Transverse colon (tissue), 4 donors: ENCODE results near the gene NXPH4. TPM values are rescaled to one million over a fixed set of nuclear protein-coding genes. Genes with fewer than 3 reads are reported as not detected.
A peak's percentile ranks its signal among the peaks of the same experiment; 100 is the strongest.

Source experiments
- DNase-seq: peaks from one replicate; pipeline ENCODE4 v3.0.0-alpha.2; 2019
- H3K27ac ChIP-seq, 4 donors: fragments of 200-600 bp; sonication (generic); 2 replicates each; pipeline ENCODE4 v1.5.1; 2016 to 2018; ENCODE audit warnings: inconsistent platforms in 4 of 4
- H3K27me3 ChIP-seq: fragments of 200-600 bp; sonication (generic); 2 replicates; pipeline ENCODE4 v1.5.1; 2017; ENCODE audit warnings: inconsistent platforms
- H3K36me3 ChIP-seq, 4 donors: fragments of 200-600 bp; sonication (generic); 2 replicates each; pipeline ENCODE4 v1.5.1; 2017 to 2019; ENCODE audit warnings: inconsistent platforms in 4 of 4
- H3K4me1 ChIP-seq, 4 donors: fragments of 200-600 bp; sonication (generic); 2 replicates each; pipeline ENCODE4 v1.5.1; 2017 to 2020; ENCODE audit warnings: inconsistent platforms in 4 of 4
- H3K4me3 ChIP-seq, 4 donors: fragments of 200-600 bp; sonication (generic); 1 replicate in 1 of 4; 2 replicates in 3 of 4; pipeline versions ENCODE4 v1.5.1 to v1.6.1; 2017 to 2019; ENCODE audit warnings: inconsistent platforms in 4 of 4
- H3K9me3 ChIP-seq, 2 donors: fragments of 200-600 bp; sonication (generic); 2 replicates each; pipeline ENCODE4 v1.5.1; 2017 to 2019; ENCODE audit warnings: inconsistent platforms in 2 of 2
- EP300 ChIP-seq: sonication (generic); formaldehyde crosslinking; IDR thresholded peaks from one replicate; pipeline ENCODE4 v1.6.1; 2017; ENCODE audit warnings: antibody characterized with exemption, low read depth
- POLR2A ChIP-seq: fragments of 450-650 bp; IDR thresholded peaks from one replicate; pipeline ENCODE4 v1.6.1; 2016; ENCODE audit warnings: antibody characterized with exemption, mild to moderate bottlenecking, moderate library complexity
- POLR2AphosphoS5 ChIP-seq, 3 donors: sonication (generic); formaldehyde crosslinking; IDR thresholded peaks; one replicate each; pipeline ENCODE4 v1.6.1; 2016; ENCODE audit warnings: antibody characterized with exemption in 3 of 3
- WGBS, 2 donors: methylation state at CpG; one replicate each; pipeline ENCODE4 v1.1.5; 2018; ENCODE audit warnings: low coverage in 1 of 2; 5-methylcytosine and 5-hydroxymethylcytosine counted together
- in situ Hi-C, 4 donors: fragments of 200-750 bp; cut with MboI; loops; one replicate each; pipeline versions ENCODE4 v1.15.0 to v1.15.1; 2017; ENCODE audit warnings: low sequenced_read_pairs in 3 of 4, low pct_ligation_motif_present in 1 of 4, low pct_unique_long_range_greater_than_20kb in 1 of 4
- intact Hi-C: fragments of 100-400 bp; cut with DNase I; formaldehyde crosslinking; loops from one replicate; pipeline ENCODE4 v1.15.1; 2023; ENCODE audit warnings: low total_unique reads
- total RNA-seq, 4 donors: library from RNA; depleted of rRNA; stranded (reverse); fragments of >200 nt; gene quantifications; one replicate each; pipeline ENCODE4 v1.1.0, GENCODE V29; 2016
- TF ChIP-seq, protein P1 (sequence below), 5 experiments: fragments of 200-600 bp in 3 of 5; fragments of 450-650 bp in 2 of 5; sonication (generic) in 3 of 5; IDR thresholded peaks; 1 replicate in 2 of 5; 2 replicates in 3 of 5; pipeline ENCODE4 v1.5.1; 2016 to 2017; ENCODE audit warnings: antibody characterized with exemption in 5 of 5, inconsistent platforms in 3 of 5, mild to moderate bottlenecking in 2 of 5, moderate library complexity in 1 of 5

Gene NXPH4
- total RNA-seq, 4 donors from 2014 or later, result not detected

DNA sequence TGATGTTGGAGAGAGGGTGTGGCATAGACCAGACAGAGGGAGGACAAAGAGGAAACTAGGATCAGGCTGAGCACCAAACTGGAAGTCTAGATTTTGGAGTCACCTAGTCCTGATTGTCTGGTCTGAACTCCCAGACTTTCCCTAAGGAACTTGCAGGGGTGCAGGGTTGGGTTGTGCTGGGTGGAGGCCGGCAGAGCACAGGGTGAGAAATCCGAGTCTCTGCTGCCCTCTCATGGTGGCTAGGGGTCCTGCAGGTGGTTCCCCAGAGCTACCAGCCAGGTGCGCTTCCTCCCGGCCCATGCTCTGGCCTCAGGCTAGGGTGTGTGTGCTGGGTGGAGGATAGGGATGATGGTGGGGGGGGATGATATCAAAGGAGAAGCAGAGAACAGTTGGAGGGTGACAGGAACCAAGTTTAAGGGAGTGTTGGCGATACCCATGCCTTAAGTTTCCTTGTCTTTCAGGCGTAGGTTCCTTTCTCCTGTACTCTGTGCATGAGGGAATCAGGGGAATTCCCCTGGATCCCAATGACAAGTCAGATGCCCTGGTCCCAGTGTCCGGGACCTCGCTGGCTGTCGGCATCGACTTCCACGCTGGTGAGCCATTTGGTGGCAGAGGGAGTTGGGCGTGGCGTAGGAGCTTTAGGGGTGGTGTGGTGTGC lies 33.5 kb upstream of the NXPH4 start:
- H3K36me3 ChIP-seq, result peaks cover 0 to 31% (median 15%) of the 10 kb centered on the region in 4 donors
- 52% methylated on average over 13 of the region's 13 CpGs; no CpG with 5 or more reads in 1 of the 2 donors for WGBS, 2 donors
- no peaks in the 10 kb centered on the region for H3K9me3 ChIP-seq
- in situ Hi-C loops (loop anchor here in 3 of 4 donors (5.0 to 25.0 kb wide), 2 partner anchors 61 to 421 kb away; partner anchors contain the start of genes HSD17B6 (in 1 of the 3) and PRIM1 (in 1 of the 3)), intact Hi-C loops (loop anchor here (2.0 to 10.0 kb wide), 3 partner anchors 58 to 178 kb away; partner anchors contain the start of gene ZBTB39)
- H3K4me1 ChIP-seq, result no peaks in the 10 kb centered on the region
- peak; percentile 86 for DNase-seq
- H3K27ac ChIP-seq, result no peak overlapping the region
- no peaks in the 10 kb centered on the region for H3K27me3 ChIP-seq
- H3K4me3 ChIP-seq, result no peak overlapping the region
- TF ChIP-seq, protein P1, sequence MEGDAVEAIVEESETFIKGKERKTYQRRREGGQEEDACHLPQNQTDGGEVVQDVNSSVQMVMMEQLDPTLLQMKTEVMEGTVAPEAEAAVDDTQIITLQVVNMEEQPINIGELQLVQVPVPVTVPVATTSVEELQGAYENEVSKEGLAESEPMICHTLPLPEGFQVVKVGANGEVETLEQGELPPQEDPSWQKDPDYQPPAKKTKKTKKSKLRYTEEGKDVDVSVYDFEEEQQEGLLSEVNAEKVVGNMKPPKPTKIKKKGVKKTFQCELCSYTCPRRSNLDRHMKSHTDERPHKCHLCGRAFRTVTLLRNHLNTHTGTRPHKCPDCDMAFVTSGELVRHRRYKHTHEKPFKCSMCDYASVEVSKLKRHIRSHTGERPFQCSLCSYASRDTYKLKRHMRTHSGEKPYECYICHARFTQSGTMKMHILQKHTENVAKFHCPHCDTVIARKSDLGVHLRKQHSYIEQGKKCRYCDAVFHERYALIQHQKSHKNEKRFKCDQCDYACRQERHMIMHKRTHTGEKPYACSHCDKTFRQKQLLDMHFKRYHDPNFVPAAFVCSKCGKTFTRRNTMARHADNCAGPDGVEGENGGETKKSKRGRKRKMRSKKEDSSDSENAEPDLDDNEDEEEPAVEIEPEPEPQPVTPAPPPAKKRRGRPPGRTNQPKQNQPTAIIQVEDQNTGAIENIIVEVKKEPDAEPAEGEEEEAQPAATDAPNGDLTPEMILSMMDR (IDR thresholded peaks at IDR 0.05), result peak; percentile 88 to 94 (median 91)
- TF ChIP-seq EP300 (no peak), POLR2A (no peak), POLR2AphosphoS5 (IDR thresholded peaks at IDR 0.05) (peak in 2 of 3 donors; percentile 13 to 16)

DNA sequence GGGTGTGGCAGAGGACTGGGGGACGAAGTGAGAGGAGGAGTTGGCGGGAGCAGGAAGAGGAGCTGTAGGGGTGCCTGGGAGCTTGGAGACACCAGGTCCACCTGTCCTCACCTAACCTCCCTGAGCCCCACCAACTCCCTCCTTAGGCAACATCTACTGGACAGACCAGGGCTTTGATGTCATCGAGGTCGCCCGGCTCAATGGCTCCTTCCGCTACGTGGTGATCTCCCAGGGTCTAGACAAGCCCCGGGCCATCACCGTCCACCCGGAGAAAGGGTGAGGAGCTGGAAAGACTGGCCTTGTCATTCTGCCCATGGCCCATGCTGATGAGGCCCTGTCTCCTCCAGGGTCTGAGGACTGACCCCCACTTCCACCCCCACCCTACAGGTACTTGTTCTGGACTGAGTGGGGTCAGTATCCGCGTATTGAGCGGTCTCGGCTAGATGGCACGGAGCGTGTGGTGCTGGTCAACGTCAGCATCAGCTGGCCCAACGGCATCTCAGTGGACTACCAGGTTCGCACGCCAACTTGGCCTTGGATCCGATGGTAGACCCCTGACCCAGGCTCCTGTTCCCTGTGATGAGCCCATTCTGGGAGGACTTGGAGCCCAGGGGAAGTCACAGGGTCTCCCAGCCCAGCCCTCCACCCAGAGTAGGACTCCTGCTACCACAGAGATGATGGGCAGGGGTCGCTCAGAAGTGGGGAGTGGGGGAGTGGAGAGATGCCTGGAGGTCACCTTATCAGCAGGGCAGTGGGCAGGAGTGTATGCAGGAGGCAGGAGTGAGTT lies 32.5 kb upstream of the NXPH4 start:
- Histone ChIP-seq H3K36me3 (peaks cover 0 to 27% (median 10%) of the 10 kb centered on the region in 4 donors), H3K9me3 (no peaks in the 10 kb centered on the region), H3K4me3 (no peak overlapping the region), H3K4me1 (no peaks in the 10 kb centered on the region), H3K27me3 (no peaks in the 10 kb centered on the region), H3K27ac (no peak overlapping the region)
- no peak for DNase-seq
- TF ChIP-seq, protein P1 (IDR thresholded peaks at IDR 0.05), result no peak
- no peak for TF ChIP-seq POLR2A
- no peak for TF ChIP-seq EP300
- no peak for TF ChIP-seq POLR2AphosphoS5 (IDR thresholded peaks at IDR 0.05)
- in situ Hi-C loops, result loop anchor here in 3 of 4 donors (5.0 to 25.0 kb wide), 2 partner anchors 62 to 422 kb away; partner anchors contain the start of genes HSD17B6 (in 1 of the 3) and PRIM1 (in 1 of the 3)
- 86% methylated on average over 11 of the region's 22 CpGs; no CpG with 5 or more reads in 1 of the 2 donors for WGBS, 2 donors
- intact Hi-C loops, result loop anchor here (2.0 to 10.0 kb wide), 3 partner anchors 59 to 179 kb away; partner anchors contain the start of gene ZBTB39

DNA sequence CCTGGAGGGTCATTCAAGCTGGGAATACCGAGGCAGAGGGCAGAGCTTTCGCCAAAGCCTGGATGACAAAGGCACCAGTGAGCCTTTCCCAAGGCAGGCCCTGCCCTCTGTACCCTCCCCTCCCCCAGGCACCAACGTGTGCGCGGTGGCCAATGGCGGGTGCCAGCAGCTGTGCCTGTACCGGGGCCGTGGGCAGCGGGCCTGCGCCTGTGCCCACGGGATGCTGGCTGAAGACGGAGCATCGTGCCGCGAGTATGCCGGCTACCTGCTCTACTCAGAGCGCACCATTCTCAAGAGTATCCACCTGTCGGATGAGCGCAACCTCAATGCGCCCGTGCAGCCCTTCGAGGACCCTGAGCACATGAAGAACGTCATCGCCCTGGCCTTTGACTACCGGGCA lies 31.2 kb upstream of the NXPH4 start:
- 60 to 93% methylated on average over 2 to 21 of the region's 25 CpGs for WGBS, 2 donors
- no peak for DNase-seq
- intact Hi-C loops (loop anchor here (10.0 kb wide), 1 partner anchor 181 kb away; the partner anchor contains the start of gene ZBTB39), in situ Hi-C loops (loop anchor here in 1 of 4 donors (25.0 kb wide), 1 partner anchor 423 kb away; the partner anchor contains the start of genes HSD17B6 and PRIM1)
- no peaks in the 10 kb centered on the region for H3K27me3 ChIP-seq
- H3K27ac ChIP-seq, result no peak overlapping the region
- peaks cover 0 to 24% (median 7%) of the 10 kb centered on the region in 4 donors for H3K36me3 ChIP-seq
- H3K9me3 ChIP-seq, result no peaks in the 10 kb centered on the region
- TF ChIP-seq EP300 (no peak), POLR2A (no peak), POLR2AphosphoS5 (IDR thresholded peaks at IDR 0.05) (no peak)
- TF ChIP-seq, protein P1 (IDR thresholded peaks at IDR 0.05), result no peak
- H3K4me3 ChIP-seq, result no peak overlapping the region
- H3K4me1 ChIP-seq, result no peaks in the 10 kb centered on the region
